Measurements from ENCODE around the gene SNED1. TPM values are rescaled to one million over a fixed set of nuclear protein-coding genes. Genes with fewer than 3 reads are reported as not detected.

SNED1 gene
- total RNA-seq, 1 donor from 2014 or later = 0.11 TPM

DNA sequence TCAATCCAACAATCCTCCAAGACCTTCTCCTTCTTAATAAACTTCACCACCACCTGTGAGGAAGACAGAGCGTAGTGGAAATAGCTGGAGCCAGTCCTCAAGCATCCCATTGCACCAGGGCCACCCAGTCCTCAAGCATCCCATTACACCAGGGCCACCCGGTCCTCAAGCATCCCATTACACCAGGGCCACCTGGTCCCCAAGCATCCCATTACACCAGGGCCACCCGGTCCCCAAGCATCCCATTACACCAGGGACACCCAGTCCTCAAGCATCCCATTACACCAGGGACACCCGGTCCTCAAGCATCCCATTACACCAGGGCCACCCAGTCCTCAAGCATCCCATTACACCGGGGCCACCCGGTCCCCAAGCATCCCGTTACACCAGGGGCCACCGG, 116.9 kb downstream of the SNED1 start:
- peaks cover 6% of the 10 kb centered on the region for H3K36me3 Mint-ChIP-seq
- H3K79me2 ChIP-seq (ENCODE audit: low read depth) = no peaks in the 10 kb centered on the region
- H3F3A ChIP-seq (ENCODE audit: low read depth) = no peaks in the 10 kb centered on the region
- H3K9me3 ChIP-seq (ENCODE audit: low read depth) = no peaks in the 10 kb centered on the region
- H3K4me3 ChIP-seq = no peak overlapping the region
- H3K4me2 ChIP-seq = no peak overlapping the region
- H2AFZ ChIP-seq (replicated peaks) = no peak overlapping the region
- no peak for DNase-seq (ENCODE audit: low spot score)
- H3K9me3 Mint-ChIP-seq = no peaks in the 10 kb centered on the region
- no peaks in the 10 kb centered on the region for H3K27me3 ChIP-seq
- H3K9ac ChIP-seq = no peak overlapping the region
- H3K27ac ChIP-seq = no peak overlapping the region
- no peaks in the 10 kb centered on the region for H3K4me1 ChIP-seq
- no peaks in the 10 kb centered on the region for H3K4me1 Mint-ChIP-seq
- H3K4me3 Mint-ChIP-seq = no peak overlapping the region
- H4K20me1 ChIP-seq (ENCODE audit: low read depth) = no peaks in the 10 kb centered on the region
- H3K36me3 ChIP-seq = no peaks in the 10 kb centered on the region
- TF ChIP-seq EZH2phosphoT487 (IDR thresholded peaks at IDR 0.05) (no peak), EZH2 (IDR thresholded peaks at IDR 0.05) (no peak)
- TF ChIP-seq, protein P1, sequence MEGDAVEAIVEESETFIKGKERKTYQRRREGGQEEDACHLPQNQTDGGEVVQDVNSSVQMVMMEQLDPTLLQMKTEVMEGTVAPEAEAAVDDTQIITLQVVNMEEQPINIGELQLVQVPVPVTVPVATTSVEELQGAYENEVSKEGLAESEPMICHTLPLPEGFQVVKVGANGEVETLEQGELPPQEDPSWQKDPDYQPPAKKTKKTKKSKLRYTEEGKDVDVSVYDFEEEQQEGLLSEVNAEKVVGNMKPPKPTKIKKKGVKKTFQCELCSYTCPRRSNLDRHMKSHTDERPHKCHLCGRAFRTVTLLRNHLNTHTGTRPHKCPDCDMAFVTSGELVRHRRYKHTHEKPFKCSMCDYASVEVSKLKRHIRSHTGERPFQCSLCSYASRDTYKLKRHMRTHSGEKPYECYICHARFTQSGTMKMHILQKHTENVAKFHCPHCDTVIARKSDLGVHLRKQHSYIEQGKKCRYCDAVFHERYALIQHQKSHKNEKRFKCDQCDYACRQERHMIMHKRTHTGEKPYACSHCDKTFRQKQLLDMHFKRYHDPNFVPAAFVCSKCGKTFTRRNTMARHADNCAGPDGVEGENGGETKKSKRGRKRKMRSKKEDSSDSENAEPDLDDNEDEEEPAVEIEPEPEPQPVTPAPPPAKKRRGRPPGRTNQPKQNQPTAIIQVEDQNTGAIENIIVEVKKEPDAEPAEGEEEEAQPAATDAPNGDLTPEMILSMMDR (IDR thresholded peaks at IDR 0.05) = no peak
- H3K27ac Mint-ChIP-seq = no peak overlapping the region
- no peaks in the 10 kb centered on the region for H3K27me3 Mint-ChIP-seq (ENCODE audit: insufficient read depth, low read depth)

DNA sequence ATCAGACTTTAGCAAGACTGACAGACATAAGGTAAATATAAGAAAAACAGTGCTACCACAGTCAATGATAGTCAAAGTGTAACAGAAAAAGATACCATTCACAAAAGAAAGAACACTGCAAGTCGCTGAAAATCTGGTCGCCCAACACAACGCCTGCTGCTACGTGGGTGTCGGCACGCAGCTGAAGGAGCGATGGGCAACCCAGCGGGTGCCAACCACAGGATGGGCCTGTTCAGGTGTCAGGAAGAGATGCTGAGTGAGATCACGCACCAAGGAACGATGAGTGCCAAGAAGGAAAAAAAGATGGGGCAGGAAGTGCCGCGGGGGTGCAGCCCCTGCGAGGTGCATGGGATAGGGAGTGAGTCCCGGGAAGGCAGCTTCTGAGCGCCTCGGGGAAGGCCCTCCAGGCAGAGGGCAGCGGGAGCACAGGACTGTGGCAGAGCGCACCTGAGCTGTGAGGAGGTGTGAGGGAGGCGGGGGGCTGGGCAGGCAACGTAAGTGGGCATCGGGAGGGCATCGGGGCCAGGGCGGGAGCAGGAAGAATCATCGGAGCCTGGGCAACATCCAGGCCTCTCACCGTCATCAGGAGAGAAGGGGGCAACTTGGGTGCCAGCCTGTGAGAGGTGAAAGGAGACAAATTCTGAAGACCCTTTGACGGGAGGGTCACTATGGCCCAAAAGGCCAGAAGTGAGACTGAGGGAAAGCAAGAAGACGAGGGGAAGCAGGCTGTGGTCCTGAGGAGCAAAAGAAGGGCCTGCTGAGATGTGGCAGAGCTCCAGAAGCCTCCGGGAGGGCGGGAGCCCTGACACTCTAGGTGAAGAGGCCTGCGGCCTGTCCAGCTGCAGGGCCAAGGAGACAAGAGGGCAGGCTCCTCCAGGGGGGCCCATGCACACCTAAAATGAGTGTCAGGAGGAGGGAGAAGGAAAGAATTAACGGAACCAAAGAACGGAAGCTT, 118.5 kb downstream of the SNED1 start:
- Histone ChIP-seq H3K36me3 (no peaks in the 10 kb centered on the region), H3K4me3 (no peak overlapping the region), H3K9ac (peak overlapping the region; percentile 8), H3K79me2 (ENCODE audit: low read depth) (no peaks in the 10 kb centered on the region), H3F3A (ENCODE audit: low read depth) (no peaks in the 10 kb centered on the region), H3K27me3 (no peaks in the 10 kb centered on the region), H3K27ac (no peak overlapping the region), H3K9me3 (ENCODE audit: low read depth) (no peaks in the 10 kb centered on the region), H4K20me1 (ENCODE audit: low read depth) (no peaks in the 10 kb centered on the region), H3K4me1 (no peaks in the 10 kb centered on the region), H2AFZ (replicated peaks) (no peak overlapping the region), H3K4me2 (no peak overlapping the region)
- H3K27ac Mint-ChIP-seq = no peak overlapping the region
- peak overlapping the region; percentile 34 for H3K4me3 Mint-ChIP-seq
- DNase-seq (ENCODE audit: low spot score) = no peak
- H3K9me3 Mint-ChIP-seq = no peaks in the 10 kb centered on the region
- peaks cover 6% of the 10 kb centered on the region for H3K36me3 Mint-ChIP-seq
- TF ChIP-seq EZH2 (IDR thresholded peaks at IDR 0.05) (no peak), EZH2phosphoT487 (IDR thresholded peaks at IDR 0.05) (no peak)
- TF ChIP-seq, protein P1 (IDR thresholded peaks at IDR 0.05) = no peak
- H3K4me1 Mint-ChIP-seq = no peaks in the 10 kb centered on the region
- no peaks in the 10 kb centered on the region for H3K27me3 Mint-ChIP-seq (ENCODE audit: insufficient read depth, low read depth)

GRCh38 chr2:241118737-241119505, 120.5 kb downstream of the SNED1 start:
- no peak overlapping the region for H3K9ac ChIP-seq
- Mint-ChIP-seq H3K4me3 (no peak overlapping the region), H3K4me1 (no peaks in the 10 kb centered on the region), H3K36me3 (peaks cover 6% of the 10 kb centered on the region), H3K27ac (no peak overlapping the region), H3K9me3 (no peaks in the 10 kb centered on the region), H3K27me3 (ENCODE audit: insufficient read depth, low read depth) (no peaks in the 10 kb centered on the region)
- H3K27me3 ChIP-seq = no peaks in the 10 kb centered on the region
- H3K79me2 ChIP-seq (ENCODE audit: low read depth) = no peaks in the 10 kb centered on the region
- no peaks in the 10 kb centered on the region for H3K36me3 ChIP-seq
- no peak overlapping the region for H3K4me3 ChIP-seq
- no peaks in the 10 kb centered on the region for H3F3A ChIP-seq (ENCODE audit: low read depth)
- H3K27ac ChIP-seq = no peak overlapping the region
- no peak overlapping the region for H3K4me2 ChIP-seq
- no peak for DNase-seq (ENCODE audit: low spot score)
- no peaks in the 10 kb centered on the region for H3K4me1 ChIP-seq
- H3K9me3 ChIP-seq (ENCODE audit: low read depth) = no peaks in the 10 kb centered on the region
- H2AFZ ChIP-seq (replicated peaks) = no peak overlapping the region
- TF ChIP-seq EZH2phosphoT487 (IDR thresholded peaks at IDR 0.05) (no peak), EZH2 (IDR thresholded peaks at IDR 0.05) (no peak)
- TF ChIP-seq, protein P1 (IDR thresholded peaks at IDR 0.05) = no peak
- no peaks in the 10 kb centered on the region for H4K20me1 ChIP-seq (ENCODE audit: low read depth)
